ENCODE results near the gene PLCD1.
A peak's percentile ranks its signal among the peaks of the same experiment; 100 is the strongest.
"Not testable (repeated sequence)": the region's sequence is repeated elsewhere in the genome, so short reads cannot be mapped to it uniquely, and the experiment has no call there.

PLCD1 gene

GRCh38 chr3:37988931-37989525 is 40.4 kb downstream of the PLCD1 start:
- no peak overlapping the region for H2AK5ac ChIP-seq (ENCODE audit: low read depth, low read length)
- H3K27me3 ChIP-seq (ENCODE audit: control insufficient read depth in 3 of 3, insufficient read depth in 3 of 3, low read depth in 1 of 3, low read length in 3 of 3), result peaks cover 0 to 50% (median 0%) of the 10 kb centered on the region in 3 experiments
- no peak overlapping the region for H3K14ac ChIP-seq (ENCODE audit: low read length)
- H2BK120ac ChIP-seq (ENCODE audit: low read depth, low read length), result no peak overlapping the region
- H2AFZ ChIP-seq (ENCODE audit: low read length), result peak overlapping the region; percentile 58
- no peak overlapping the region for H2BK5ac ChIP-seq (ENCODE audit: low read length)
- WGBS, 2 donors (ENCODE audit: extremely low coverage in 2 of 2, insufficient read length in 2 of 2, insufficient replicate concordance in 1 of 2), result no CpG with 5 or more reads among the region's 15 CpGs
- H4K91ac ChIP-seq (ENCODE audit: low read depth, low read length, poor library complexity), result no peak overlapping the region
- H3K9me3 ChIP-seq (replicated peaks in 1 of 2; ENCODE audit: control insufficient read depth in 2 of 2, insufficient read depth in 1 of 2, low read depth in 1 of 2, low read length in 2 of 2), result no peaks in the 10 kb centered on the region
- H3K18ac ChIP-seq (ENCODE audit: low read length), result peak overlapping the region; percentile 11
- H3K4me1 ChIP-seq (ENCODE audit: control insufficient read depth in 2 of 2, insufficient read depth in 1 of 2, low read depth in 1 of 2, low read length in 2 of 2), result peaks cover 0 to 4% of the 10 kb centered on the region in 2 donors
- no peak overlapping the region for H3K4ac ChIP-seq (ENCODE audit: low read length)
- H4K8ac ChIP-seq (ENCODE audit: low read depth, low read length), result no peak overlapping the region
- H3K9ac ChIP-seq (ENCODE audit: low read depth, low read length, poor library complexity), result peak overlapping the region; percentile 15
- no peak overlapping the region for H3K4me3 ChIP-seq (ENCODE audit: low read length in 2 of 2)
- no peak overlapping the region for H2BK12ac ChIP-seq (ENCODE audit: low read length)
- H3K79me1 ChIP-seq (ENCODE audit: low read depth, low read length), result no peaks in the 10 kb centered on the region
- no peak overlapping the region for H3K27ac ChIP-seq (replicated peaks; ENCODE audit: low read length)
- DNase-seq (ENCODE audit: low spot score), result no peak
- peak overlapping the region; percentile 46 for H3K23ac ChIP-seq (ENCODE audit: low read depth, low read length, poor library complexity)
- H3K4me2 ChIP-seq (ENCODE audit: insufficient read depth, low read length, poor library complexity, severe bottlenecking), result no peak overlapping the region
- H2BK15ac ChIP-seq (ENCODE audit: low read length), result no peak overlapping the region
- H3K36me3 ChIP-seq (replicated peaks in 1 of 2; ENCODE audit: control insufficient read depth in 2 of 2, insufficient read depth in 2 of 2, low read length in 2 of 2), result peaks cover 0 to 10% of the 10 kb centered on the region in 2 donors

- not testable (repeated sequence) for H3K9ac ChIP-seq (ENCODE audit: low read depth, low read length, poor library complexity); H4K8ac ChIP-seq (ENCODE audit: low read depth, low read length); H3K18ac ChIP-seq (ENCODE audit: low read length); DNase-seq (ENCODE audit: low spot score); H2BK5ac ChIP-seq (ENCODE audit: low read length); H4K91ac ChIP-seq (ENCODE audit: low read depth, low read length, poor library complexity); H2BK15ac ChIP-seq (ENCODE audit: low read length); H3K9me3 ChIP-seq (replicated peaks in 1 of 2; ENCODE audit: control insufficient read depth in 2 of 2, insufficient read depth in 1 of 2, low read depth in 1 of 2, low read length in 2 of 2); H3K4ac ChIP-seq (ENCODE audit: low read length); H2BK120ac ChIP-seq (ENCODE audit: low read depth, low read length); H3K14ac ChIP-seq (ENCODE audit: low read length); H3K79me1 ChIP-seq (ENCODE audit: low read depth, low read length); H2AK5ac ChIP-seq (ENCODE audit: low read depth, low read length); H3K4me1 ChIP-seq (ENCODE audit: control insufficient read depth in 2 of 2, insufficient read depth in 1 of 2, low read depth in 1 of 2, low read length in 2 of 2); H3K4me3 ChIP-seq (ENCODE audit: low read length in 2 of 2); H2AFZ ChIP-seq (ENCODE audit: low read length); H3K4me2 ChIP-seq (ENCODE audit: insufficient read depth, low read length, poor library complexity, severe bottlenecking); H3K23ac ChIP-seq (ENCODE audit: low read depth, low read length, poor library complexity); H3K27ac ChIP-seq (replicated peaks; ENCODE audit: low read length); H2BK12ac ChIP-seq (ENCODE audit: low read length)
- no CpG with 5 or more reads among the region's 10 CpGs for WGBS, 2 donors (ENCODE audit: extremely low coverage in 2 of 2, insufficient read length in 2 of 2, insufficient replicate concordance in 1 of 2)
- peaks cover 0 to 12% of the 10 kb centered on the region in 2 donors for H3K36me3 ChIP-seq (replicated peaks in 1 of 2; ENCODE audit: control insufficient read depth in 2 of 2, insufficient read depth in 2 of 2, low read length in 2 of 2)
- peaks cover 0 to 44% (median 0%) of the 10 kb centered on the region in 3 experiments for H3K27me3 ChIP-seq (ENCODE audit: control insufficient read depth in 3 of 3, insufficient read depth in 3 of 3, low read depth in 1 of 3, low read length in 3 of 3)
These were observed 41.1 kb downstream of the PLCD1 start for GRCh38 chr3:37988376-37988775.

- Histone ChIP-seq H2BK15ac (ENCODE audit: low read length) (no peak overlapping the region), H3K4me1 (ENCODE audit: control insufficient read depth in 2 of 2, insufficient read depth in 1 of 2, low read depth in 1 of 2, low read length in 2 of 2) (no peaks in the 10 kb centered on the region), H3K14ac (ENCODE audit: low read length) (no peak overlapping the region), H3K9ac (ENCODE audit: low read depth, low read length, poor library complexity) (no peak overlapping the region), H2BK12ac (ENCODE audit: low read length) (no peak overlapping the region), H3K23ac (ENCODE audit: low read depth, low read length, poor library complexity) (peak overlapping the region; percentile 40), H4K91ac (ENCODE audit: low read depth, low read length, poor library complexity) (no peak overlapping the region), H3K4me3 (ENCODE audit: low read length in 2 of 2) (no peak overlapping the region), H3K36me3 (replicated peaks in 1 of 2; ENCODE audit: control insufficient read depth in 2 of 2, insufficient read depth in 2 of 2, low read length in 2 of 2) (peaks cover 0 to 14% of the 10 kb centered on the region in 2 donors), H3K27me3 (ENCODE audit: control insufficient read depth in 3 of 3, insufficient read depth in 3 of 3, low read depth in 1 of 3, low read length in 3 of 3) (peaks cover 0 to 37% (median 0%) of the 10 kb centered on the region in 3 experiments), H2AK5ac (ENCODE audit: low read depth, low read length) (peak overlapping the region; percentile 64), H3K9me3 (replicated peaks in 1 of 2; ENCODE audit: control insufficient read depth in 2 of 2, insufficient read depth in 1 of 2, low read depth in 1 of 2, low read length in 2 of 2) (no peaks in the 10 kb centered on the region), H3K4me2 (ENCODE audit: insufficient read depth, low read length, poor library complexity, severe bottlenecking) (no peak overlapping the region), H2AFZ (ENCODE audit: low read length) (no peak overlapping the region), H2BK120ac (ENCODE audit: low read depth, low read length) (no peak overlapping the region), H2BK5ac (ENCODE audit: low read length) (no peak overlapping the region), H3K18ac (ENCODE audit: low read length) (no peak overlapping the region), H4K8ac (ENCODE audit: low read depth, low read length) (no peak overlapping the region), H3K27ac (replicated peaks; ENCODE audit: low read length) (no peak overlapping the region), H3K4ac (ENCODE audit: low read length) (no peak overlapping the region), H3K79me1 (ENCODE audit: low read depth, low read length) (no peaks in the 10 kb centered on the region)
- no peak for DNase-seq (ENCODE audit: low spot score)
- no CpG with 5 or more reads among the region's 7 CpGs for WGBS, 2 donors (ENCODE audit: extremely low coverage in 2 of 2, insufficient read length in 2 of 2, insufficient replicate concordance in 1 of 2)
These were observed 41.7 kb downstream of the PLCD1 start for GRCh38 chr3:37987751-37988179.

- Histone ChIP-seq H2BK120ac (ENCODE audit: low read depth, low read length) (no peak overlapping the region), H2BK15ac (ENCODE audit: low read length) (no peak overlapping the region), H4K8ac (ENCODE audit: low read depth, low read length) (no peak overlapping the region), H2AFZ (ENCODE audit: low read length) (no peak overlapping the region), H4K91ac (ENCODE audit: low read depth, low read length, poor library complexity) (no peak overlapping the region), H3K36me3 (replicated peaks in 1 of 2; ENCODE audit: control insufficient read depth in 2 of 2, insufficient read depth in 2 of 2, low read length in 2 of 2) (peaks cover 1 to 18% of the 10 kb centered on the region in 2 donors), H3K27ac (replicated peaks; ENCODE audit: low read length) (no peak overlapping the region), H3K23ac (ENCODE audit: low read depth, low read length, poor library complexity) (peak overlapping the region; percentile 40), H2AK5ac (ENCODE audit: low read depth, low read length) (peak overlapping the region; percentile 64), H3K79me1 (ENCODE audit: low read depth, low read length) (no peaks in the 10 kb centered on the region), H3K4me3 (ENCODE audit: low read length in 2 of 2) (no peak overlapping the region), H2BK5ac (ENCODE audit: low read length) (no peak overlapping the region), H3K4me2 (ENCODE audit: insufficient read depth, low read length, poor library complexity, severe bottlenecking) (no peak overlapping the region), H3K9ac (ENCODE audit: low read depth, low read length, poor library complexity) (no peak overlapping the region), H3K27me3 (ENCODE audit: control insufficient read depth in 3 of 3, insufficient read depth in 3 of 3, low read depth in 1 of 3, low read length in 3 of 3) (peaks cover 0 to 33% (median 0%) of the 10 kb centered on the region in 3 experiments), H3K9me3 (replicated peaks in 1 of 2; ENCODE audit: control insufficient read depth in 2 of 2, insufficient read depth in 1 of 2, low read depth in 1 of 2, low read length in 2 of 2) (no peaks in the 10 kb centered on the region), H3K14ac (ENCODE audit: low read length) (no peak overlapping the region), H2BK12ac (ENCODE audit: low read length) (peak overlapping the region; percentile 30), H3K4me1 (ENCODE audit: control insufficient read depth in 2 of 2, insufficient read depth in 1 of 2, low read depth in 1 of 2, low read length in 2 of 2) (no peaks in the 10 kb centered on the region), H3K18ac (ENCODE audit: low read length) (peak overlapping the region; percentile 25), H3K4ac (ENCODE audit: low read length) (no peak overlapping the region)
- no CpG with 5 or more reads among the region's 2 CpGs for WGBS, 2 donors (ENCODE audit: extremely low coverage in 2 of 2, insufficient read length in 2 of 2, insufficient replicate concordance in 1 of 2)
- DNase-seq (ENCODE audit: low spot score), result no peak
These were observed 42.1 kb downstream of the PLCD1 start for GRCh38 chr3:37987315-37987697.
